Measurements from ENCODE around the gene F7.

Gene F7

DNA sequence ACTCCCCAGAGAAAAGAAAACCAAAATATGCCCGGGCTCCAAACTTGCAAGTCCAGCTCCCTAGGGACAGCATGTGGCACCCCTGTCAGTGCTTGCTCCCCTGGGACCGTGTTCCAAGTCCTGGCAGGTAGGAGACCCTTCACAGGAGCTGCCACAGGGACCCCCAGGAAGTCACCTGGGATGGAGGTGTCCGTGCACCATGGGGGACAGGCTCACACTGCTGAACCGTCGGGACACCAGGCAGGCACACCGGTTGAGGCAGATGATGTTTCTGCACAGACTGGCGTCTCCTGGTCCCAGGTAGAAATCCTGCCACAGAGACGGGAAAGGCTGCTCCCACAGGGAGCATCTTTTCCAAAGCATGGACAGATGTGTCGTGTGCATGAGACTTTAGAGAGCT, 41.2 kb downstream of the F7 start:
- TF ChIP-seq, protein P1, sequence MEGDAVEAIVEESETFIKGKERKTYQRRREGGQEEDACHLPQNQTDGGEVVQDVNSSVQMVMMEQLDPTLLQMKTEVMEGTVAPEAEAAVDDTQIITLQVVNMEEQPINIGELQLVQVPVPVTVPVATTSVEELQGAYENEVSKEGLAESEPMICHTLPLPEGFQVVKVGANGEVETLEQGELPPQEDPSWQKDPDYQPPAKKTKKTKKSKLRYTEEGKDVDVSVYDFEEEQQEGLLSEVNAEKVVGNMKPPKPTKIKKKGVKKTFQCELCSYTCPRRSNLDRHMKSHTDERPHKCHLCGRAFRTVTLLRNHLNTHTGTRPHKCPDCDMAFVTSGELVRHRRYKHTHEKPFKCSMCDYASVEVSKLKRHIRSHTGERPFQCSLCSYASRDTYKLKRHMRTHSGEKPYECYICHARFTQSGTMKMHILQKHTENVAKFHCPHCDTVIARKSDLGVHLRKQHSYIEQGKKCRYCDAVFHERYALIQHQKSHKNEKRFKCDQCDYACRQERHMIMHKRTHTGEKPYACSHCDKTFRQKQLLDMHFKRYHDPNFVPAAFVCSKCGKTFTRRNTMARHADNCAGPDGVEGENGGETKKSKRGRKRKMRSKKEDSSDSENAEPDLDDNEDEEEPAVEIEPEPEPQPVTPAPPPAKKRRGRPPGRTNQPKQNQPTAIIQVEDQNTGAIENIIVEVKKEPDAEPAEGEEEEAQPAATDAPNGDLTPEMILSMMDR (IDR thresholded peaks at IDR 0.05; ENCODE audit: insufficient read depth, low read depth, low read length, missing control alignments) = no peak

DNA sequence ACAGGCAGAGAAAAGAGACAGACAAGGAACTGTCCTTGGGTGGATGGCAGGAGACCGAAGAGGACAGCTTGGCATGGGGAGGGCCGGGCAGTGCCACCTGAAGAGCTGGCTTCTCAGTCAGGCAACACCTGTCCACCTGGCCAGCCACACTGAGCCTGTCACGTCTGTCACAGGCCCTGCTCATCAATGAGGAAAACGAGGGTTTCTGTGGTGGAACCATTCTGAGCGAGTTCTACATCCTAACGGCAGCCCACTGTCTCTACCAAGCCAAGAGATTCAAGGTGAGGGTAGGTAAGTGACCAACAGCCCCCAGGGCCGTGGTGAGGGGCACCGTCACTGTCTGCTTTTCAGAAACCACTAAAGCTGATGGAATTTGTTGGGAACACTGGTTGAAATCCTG, 41.6 kb downstream of the F7 start:
- no peak overlapping the region for H3K4me3 ChIP-seq (ENCODE audit: low read depth, low read length)

More for the DNA sequence above, 41.2 kb downstream of the F7 start:
- DNase-seq (ENCODE audit: low read depth) = no peak
- no peak overlapping the region for H3K4me3 ChIP-seq (ENCODE audit: low read depth, low read length)

DNA sequence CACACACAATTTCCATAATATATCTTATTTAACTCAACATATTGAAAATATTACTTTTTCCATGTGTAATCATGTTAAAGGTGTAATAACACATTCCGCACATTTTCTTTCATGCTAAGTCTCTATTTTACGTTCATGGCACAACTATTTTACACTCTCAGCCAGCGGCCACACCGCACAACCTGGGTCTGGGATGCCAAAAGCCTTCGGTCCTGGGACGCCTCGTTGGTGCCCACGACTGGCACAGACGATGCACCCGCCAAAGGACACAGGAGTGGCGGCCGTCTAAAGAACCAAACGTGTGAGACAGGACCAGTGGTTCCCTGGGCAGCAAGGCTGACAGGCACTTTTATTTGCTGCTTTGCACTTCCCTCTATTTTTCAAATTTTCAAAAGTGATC, 42.8 kb downstream of the F7 start:
- no peak overlapping the region for H3K4me3 ChIP-seq (ENCODE audit: low read depth, low read length)
- TF ChIP-seq, protein P1 (IDR thresholded peaks at IDR 0.05; ENCODE audit: insufficient read depth, low read depth, low read length, missing control alignments) = no peak
- DNase-seq (ENCODE audit: low read depth) = no peak

More for the DNA sequence above, 41.6 kb downstream of the F7 start:
- TF ChIP-seq, protein P1 (IDR thresholded peaks at IDR 0.05; ENCODE audit: insufficient read depth, low read depth, low read length, missing control alignments) = no peak
- DNase-seq (ENCODE audit: low read depth) = no peak

DNA sequence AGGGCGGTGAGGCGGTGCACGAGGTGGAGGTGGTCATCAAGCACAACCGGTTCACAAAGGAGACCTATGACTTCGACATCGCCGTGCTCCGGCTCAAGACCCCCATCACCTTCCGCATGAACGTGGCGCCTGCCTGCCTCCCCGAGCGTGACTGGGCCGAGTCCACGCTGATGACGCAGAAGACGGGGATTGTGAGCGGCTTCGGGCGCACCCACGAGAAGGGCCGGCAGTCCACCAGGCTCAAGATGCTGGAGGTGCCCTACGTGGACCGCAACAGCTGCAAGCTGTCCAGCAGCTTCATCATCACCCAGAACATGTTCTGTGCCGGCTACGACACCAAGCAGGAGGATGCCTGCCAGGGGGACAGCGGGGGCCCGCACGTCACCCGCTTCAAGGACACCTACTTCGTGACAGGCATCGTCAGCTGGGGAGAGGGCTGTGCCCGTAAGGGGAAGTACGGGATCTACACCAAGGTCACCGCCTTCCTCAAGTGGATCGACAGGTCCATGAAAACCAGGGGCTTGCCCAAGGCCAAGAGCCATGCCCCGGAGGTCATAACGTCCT, 43.4 kb downstream of the F7 start:
- no peak for DNase-seq (ENCODE audit: low read depth)
- no peak overlapping the region for H3K4me3 ChIP-seq (ENCODE audit: low read depth, low read length)
- TF ChIP-seq, protein P1 (IDR thresholded peaks at IDR 0.05; ENCODE audit: insufficient read depth, low read depth, low read length, missing control alignments) = no peak

DNA sequence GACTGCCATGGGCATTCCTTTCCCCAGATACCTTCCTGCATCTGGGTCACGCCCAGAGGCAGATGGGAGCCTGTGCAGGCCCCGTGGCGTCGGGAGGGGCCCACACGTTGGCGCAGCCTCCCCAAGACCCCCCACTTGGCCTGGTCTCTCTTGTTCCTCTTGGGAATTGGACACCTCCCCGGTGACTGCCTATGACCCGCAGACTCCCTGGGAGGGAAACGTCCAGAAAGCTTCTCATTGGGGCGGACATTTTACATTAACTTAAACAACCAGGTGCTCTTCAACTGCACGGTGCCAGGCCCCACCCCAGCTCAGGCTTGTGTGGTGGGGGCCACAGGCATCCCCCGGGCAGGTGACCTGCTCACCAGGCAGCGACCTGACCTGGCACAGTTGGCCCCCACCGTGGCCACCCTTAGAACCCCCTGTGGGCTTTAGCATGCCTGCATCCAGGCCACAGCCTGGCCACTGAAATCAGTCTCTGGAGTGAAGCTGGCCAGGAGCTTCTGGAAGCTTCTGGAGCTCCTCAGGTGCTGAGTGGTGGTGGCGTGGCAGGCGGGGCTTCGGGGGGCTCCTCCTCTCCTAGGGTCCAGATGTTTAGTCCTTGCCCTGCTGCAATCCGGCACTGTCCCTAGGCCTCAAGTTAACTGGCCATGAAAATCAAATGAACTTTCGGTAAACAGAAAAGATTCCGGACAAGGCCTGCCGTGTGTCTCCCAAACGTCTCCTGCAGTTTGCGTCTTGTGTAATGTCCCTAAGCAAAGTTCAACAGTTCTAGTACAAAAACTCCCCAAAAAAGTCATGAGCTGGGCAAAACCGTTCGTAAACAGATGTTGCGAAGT, 44.3 kb downstream of the F7 start:
- TF ChIP-seq, protein P1 (IDR thresholded peaks at IDR 0.05; ENCODE audit: insufficient read depth, low read depth, low read length, missing control alignments) = no peak
- H3K4me3 ChIP-seq (ENCODE audit: low read depth, low read length) = no peak overlapping the region
- no peak for DNase-seq (ENCODE audit: low read depth)

DNA sequence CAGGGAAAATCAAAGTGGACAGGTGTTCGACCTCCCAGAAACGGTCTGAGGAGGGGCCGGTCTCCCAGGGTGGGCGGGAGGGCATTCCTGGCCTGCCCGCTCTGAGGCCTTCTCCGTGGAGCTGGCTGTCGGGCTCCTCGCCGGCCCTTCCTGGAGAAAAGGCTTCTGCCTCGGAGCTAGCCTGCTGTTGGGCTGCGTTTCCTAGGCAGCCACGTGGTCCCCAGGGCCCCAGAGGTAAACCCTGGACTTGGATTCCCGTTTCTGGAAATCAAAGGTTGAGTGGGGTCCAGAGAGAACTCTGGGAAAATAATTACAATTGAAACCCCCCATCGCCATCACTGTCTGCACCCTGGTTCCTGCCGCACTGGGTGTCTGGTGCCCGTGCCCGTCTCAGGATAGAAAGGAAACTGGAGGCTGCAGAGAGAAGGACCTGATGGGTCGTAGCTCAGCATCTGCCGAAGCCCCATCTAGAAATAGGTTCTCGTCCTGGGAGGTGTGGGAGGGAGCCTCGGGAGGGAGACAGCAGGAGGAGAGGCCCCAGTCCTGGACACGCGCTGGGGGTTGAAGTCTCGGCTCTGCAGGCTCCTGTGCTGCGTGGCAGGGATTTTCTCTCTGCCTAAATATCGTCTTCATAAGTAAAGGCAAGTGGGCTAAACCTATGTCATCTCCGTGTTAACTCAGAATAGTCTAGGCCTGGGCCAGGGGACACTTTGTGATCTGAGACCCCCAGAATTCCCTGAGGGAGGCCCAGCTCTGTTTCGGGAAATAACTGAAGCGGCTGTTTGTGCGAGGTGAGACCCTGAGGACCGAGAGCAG, 45.2 kb downstream of the F7 start:
- TF ChIP-seq, protein P1 (IDR thresholded peaks at IDR 0.05; ENCODE audit: insufficient read depth, low read depth, low read length, missing control alignments) = no peak
- DNase-seq (ENCODE audit: low read depth) = no peak
- no peak overlapping the region for H3K4me3 ChIP-seq (ENCODE audit: low read depth, low read length)

All from GM12865 (cell line).